ENCODE measurements around the gene SATB2. TPM values are rescaled to one million over a fixed set of nuclear protein-coding genes. Genes with fewer than 3 reads are reported as not detected.

Gene SATB2
- total and polyA plus RNA-seq, 4 donors, result 0.47 to 3.7 (median 1.8) TPM

- no peaks in the 10 kb centered on the region for H3K27me3 ChIP-seq (ENCODE audit: control insufficient read depth in 3 of 3, insufficient read depth in 3 of 3, low read length in 2 of 3)
- H3K36me3 ChIP-seq (ENCODE audit: control insufficient read depth in 4 of 4, insufficient read depth in 4 of 4, low read length in 4 of 4), result no peaks in the 10 kb centered on the region
- no peak for ATAC-seq (ENCODE audit: insufficient read depth, low FRiP score)
- no peaks in the 10 kb centered on the region for H3K4me1 ChIP-seq (ENCODE audit: control insufficient read depth in 5 of 5, insufficient read depth in 5 of 5, low read length in 5 of 5)
- TF ChIP-seq, protein P1, sequence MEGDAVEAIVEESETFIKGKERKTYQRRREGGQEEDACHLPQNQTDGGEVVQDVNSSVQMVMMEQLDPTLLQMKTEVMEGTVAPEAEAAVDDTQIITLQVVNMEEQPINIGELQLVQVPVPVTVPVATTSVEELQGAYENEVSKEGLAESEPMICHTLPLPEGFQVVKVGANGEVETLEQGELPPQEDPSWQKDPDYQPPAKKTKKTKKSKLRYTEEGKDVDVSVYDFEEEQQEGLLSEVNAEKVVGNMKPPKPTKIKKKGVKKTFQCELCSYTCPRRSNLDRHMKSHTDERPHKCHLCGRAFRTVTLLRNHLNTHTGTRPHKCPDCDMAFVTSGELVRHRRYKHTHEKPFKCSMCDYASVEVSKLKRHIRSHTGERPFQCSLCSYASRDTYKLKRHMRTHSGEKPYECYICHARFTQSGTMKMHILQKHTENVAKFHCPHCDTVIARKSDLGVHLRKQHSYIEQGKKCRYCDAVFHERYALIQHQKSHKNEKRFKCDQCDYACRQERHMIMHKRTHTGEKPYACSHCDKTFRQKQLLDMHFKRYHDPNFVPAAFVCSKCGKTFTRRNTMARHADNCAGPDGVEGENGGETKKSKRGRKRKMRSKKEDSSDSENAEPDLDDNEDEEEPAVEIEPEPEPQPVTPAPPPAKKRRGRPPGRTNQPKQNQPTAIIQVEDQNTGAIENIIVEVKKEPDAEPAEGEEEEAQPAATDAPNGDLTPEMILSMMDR (IDR thresholded peaks at IDR 0.05; ENCODE audit: control extremely low read depth, extremely low read depth), result no peak
- no peak overlapping the region for H3K27ac ChIP-seq (ENCODE audit: low read depth in 1 of 2, low read length in 1 of 2)
- no peak overlapping the region for H3K4me3 ChIP-seq
- no peak overlapping the region for H3K9ac ChIP-seq (ENCODE audit: insufficient read depth in 1 of 2, low read length in 2 of 2)
- DNase-seq, result no peak
- no peaks in the 10 kb centered on the region for H3K9me3 ChIP-seq (ENCODE audit: control insufficient read depth in 4 of 4, insufficient read depth in 3 of 4, low read length in 3 of 4)
- WGBS, 2 donors, result 86 to 87% methylated on average over 3 of the region's 3 CpGs
Observed at GRCh38 chr2:199499005-199499404, 41.3 kb upstream of the SATB2 start.

- no peak for DNase-seq
- no peak for ATAC-seq (ENCODE audit: insufficient read depth, low FRiP score)
- Histone ChIP-seq H3K36me3 (ENCODE audit: control insufficient read depth in 4 of 4, insufficient read depth in 4 of 4, low read length in 4 of 4) (no peaks in the 10 kb centered on the region), H3K4me3 (no peak overlapping the region), H3K9me3 (ENCODE audit: control insufficient read depth in 4 of 4, insufficient read depth in 3 of 4, low read length in 3 of 4) (no peaks in the 10 kb centered on the region), H3K4me1 (ENCODE audit: control insufficient read depth in 5 of 5, insufficient read depth in 5 of 5, low read length in 5 of 5) (no peaks in the 10 kb centered on the region), H3K27me3 (ENCODE audit: control insufficient read depth in 3 of 3, insufficient read depth in 3 of 3, low read length in 2 of 3) (no peaks in the 10 kb centered on the region), H3K9ac (ENCODE audit: insufficient read depth in 1 of 2, low read length in 2 of 2) (no peak overlapping the region), H3K27ac (ENCODE audit: low read depth in 1 of 2, low read length in 1 of 2) (no peak overlapping the region)
- 67 to 82% methylated on average over 4 of the region's 4 CpGs for WGBS, 2 donors
- TF ChIP-seq, protein P1 (IDR thresholded peaks at IDR 0.05; ENCODE audit: control extremely low read depth, extremely low read depth), result no peak
Observed at GRCh38 chr2:199495147-199495546, 37.4 kb upstream of the SATB2 start.

DNA sequence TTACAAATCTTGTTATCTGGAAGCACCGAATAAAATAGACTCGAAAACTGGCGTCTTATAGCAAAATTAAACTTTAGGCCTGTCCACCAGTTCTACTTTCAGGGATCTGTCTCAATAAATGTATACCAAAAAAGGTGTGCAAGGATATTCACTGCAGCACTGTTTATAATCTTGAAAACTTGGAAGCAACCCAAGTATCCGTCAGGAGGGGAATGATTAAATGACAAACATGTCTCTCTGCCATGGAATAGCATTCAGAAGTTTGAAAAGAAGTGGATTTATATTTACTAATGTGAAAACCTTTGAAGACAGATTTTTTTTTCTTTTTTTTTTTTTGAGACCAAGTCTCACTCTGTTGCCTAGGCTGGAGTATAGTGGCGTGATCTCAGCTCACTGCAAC, 32.3 kb upstream of the SATB2 start:
- Histone ChIP-seq H3K9ac (ENCODE audit: insufficient read depth in 1 of 2, low read length in 2 of 2) (no peak overlapping the region), H3K36me3 (ENCODE audit: control insufficient read depth in 4 of 4, insufficient read depth in 4 of 4, low read length in 4 of 4) (no peaks in the 10 kb centered on the region), H3K27me3 (ENCODE audit: control insufficient read depth in 3 of 3, insufficient read depth in 3 of 3, low read length in 2 of 3) (peaks cover 0 to 3% (median 2%) of the 10 kb centered on the region in 3 donors), H3K9me3 (ENCODE audit: control insufficient read depth in 4 of 4, insufficient read depth in 3 of 4, low read length in 3 of 4) (peaks cover 0 to 2% (median 0%) of the 10 kb centered on the region in 4 donors), H3K27ac (ENCODE audit: low read depth in 1 of 2, low read length in 1 of 2) (no peak overlapping the region), H3K4me1 (ENCODE audit: control insufficient read depth in 5 of 5, insufficient read depth in 5 of 5, low read length in 5 of 5) (no peaks in the 10 kb centered on the region), H3K4me3 (no peak overlapping the region)
- no peak for DNase-seq
- no peak for ATAC-seq (ENCODE audit: insufficient read depth, low FRiP score)
- TF ChIP-seq, protein P1 (IDR thresholded peaks at IDR 0.05; ENCODE audit: control extremely low read depth, extremely low read depth), result no peak
- WGBS, 2 donors, result 79 to 86% methylated on average over 5 of the region's 5 CpGs

DNA sequence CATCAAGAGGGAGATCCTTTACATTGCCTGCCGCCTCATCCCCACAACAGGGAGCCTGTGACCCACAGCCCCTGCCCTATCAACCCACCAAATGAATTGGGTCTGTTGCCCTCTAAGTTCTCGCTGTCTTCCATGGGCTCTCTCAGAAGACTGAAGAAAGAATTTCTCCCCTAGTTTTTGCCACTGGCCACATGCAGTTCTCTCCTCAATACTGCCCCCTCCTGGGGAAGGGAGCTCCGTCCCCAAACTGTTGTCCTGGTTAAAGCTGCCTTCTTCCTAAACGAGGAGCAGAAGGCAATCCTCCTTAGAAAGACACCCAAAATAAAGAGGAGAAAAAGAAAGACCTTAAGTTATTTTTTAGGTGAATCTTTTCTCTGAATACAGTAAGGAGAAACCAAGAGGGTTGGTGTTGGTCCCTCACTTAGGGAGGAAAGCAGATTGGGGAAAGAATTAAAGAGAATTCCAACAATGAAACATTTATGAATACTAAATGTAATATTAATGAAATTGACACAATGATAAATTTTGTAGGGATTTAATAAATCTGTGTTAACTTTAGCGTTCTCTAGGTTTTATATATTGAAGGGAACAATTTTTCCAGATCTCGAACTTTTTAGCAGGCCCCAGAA, 31.1 kb upstream of the SATB2 start:
- H3K27ac ChIP-seq (ENCODE audit: low read depth in 1 of 2, low read length in 1 of 2), result no peak overlapping the region
- WGBS, 2 donors, result 48 to 51% methylated on average over 6 of the region's 6 CpGs
- no peaks in the 10 kb centered on the region for H3K36me3 ChIP-seq (ENCODE audit: control insufficient read depth in 4 of 4, insufficient read depth in 4 of 4, low read length in 4 of 4)
- TF ChIP-seq, protein P1 (IDR thresholded peaks at IDR 0.05; ENCODE audit: control extremely low read depth, extremely low read depth), result peak; percentile 27
- DNase-seq (peak; percentile 56 to 68 (median 57)), ATAC-seq (ENCODE audit: insufficient read depth, low FRiP score) (peak; percentile 61)
- H3K4me1 ChIP-seq (ENCODE audit: control insufficient read depth in 5 of 5, insufficient read depth in 5 of 5, low read length in 5 of 5), result no peaks in the 10 kb centered on the region
- peaks cover 0 to 2% (median 0%) of the 10 kb centered on the region in 4 donors for H3K9me3 ChIP-seq (ENCODE audit: control insufficient read depth in 4 of 4, insufficient read depth in 3 of 4, low read length in 3 of 4)
- H3K4me3 ChIP-seq, result no peak overlapping the region
- H3K9ac ChIP-seq (ENCODE audit: insufficient read depth in 1 of 2, low read length in 2 of 2), result no peak overlapping the region
- peaks cover 0 to 3% (median 2%) of the 10 kb centered on the region in 3 donors for H3K27me3 ChIP-seq (ENCODE audit: control insufficient read depth in 3 of 3, insufficient read depth in 3 of 3, low read length in 2 of 3)

Data from lung (tissue), 12 donors.